SK-N-SH (cell line): ENCODE results near the gene PCYOX1L. TPM values are rescaled to one million over a fixed set of nuclear protein-coding genes. Genes with fewer than 3 reads are reported as not detected.

Source experiments
- polyA plus RNA-seq, 3 experiments: library from polyadenylated mRNA; depleted of rRNA; stranded (reverse); fragments of >200 nt; gene quantifications; 2 replicates each; pipeline ENCODE4 v1.2.3, GENCODE V29; 2012

PCYOX1L gene
- polyA plus RNA-seq, 1 of the 3 experiments (the other 2 are of a cell fraction): 17.5 TPM

Other genes with a start within 250 kb of the PCYOX1L start
- 5.2 and 5.9 TPM in 2 replicates for gene ABLIM3, start 216.6 kb upstream of the PCYOX1L start, polyA plus RNA-seq (2012; rRNA removed)
- gene AFAP1L1, start 86.2 kb upstream of the PCYOX1L start, polyA plus RNA-seq (2012; rRNA removed): 0.82 and 0.89 TPM in 2 replicates
- 4.6 and 6.0 TPM in 2 replicates for gene GRPEL2, start 12.5 kb upstream of the PCYOX1L start, polyA plus RNA-seq (2012; rRNA removed)
- 0.16 TPM in 1 of 2 replicates, not detected in the other for gene IL17B, start 21.2 kb downstream of the PCYOX1L start, polyA plus RNA-seq (2012; rRNA removed)
- gene CSNK1A1, start 193.4 kb downstream of the PCYOX1L start, polyA plus RNA-seq (2012; rRNA removed): 70.7 and 96.6 TPM in 2 replicates
- 0.94 and 1.3 TPM in 2 replicates for gene ARHGEF37, start 223.5 kb downstream of the PCYOX1L start, polyA plus RNA-seq (2012; rRNA removed)